GM19397 (cell line): ENCODE results near the gene MEIS1.

Experiments
- ATAC-seq: cut with Tn5 transposase; IDR thresholded peaks from one replicate; pipeline ENCODE4 v1.9.1; 2021; ENCODE audit warnings: mild to moderate bottlenecking, moderate library complexity; ENCODE audit not compliant: unreplicated experiment

Gene MEIS1

GRCh38 chr2:66443186-66443978, 8.5 kb downstream of the MEIS1 start:
- no peak for ATAC-seq

GRCh38 chr2:66443979-66444861, 9.3 kb downstream of the MEIS1 start:
- no peak for ATAC-seq

GRCh38 chr2:66445076-66445924, 10.4 kb downstream of the MEIS1 start:
- ATAC-seq: no peak

GRCh38 chr2:66445925-66446871, 11.3 kb downstream of the MEIS1 start:
- ATAC-seq: no peak

- no peak for ATAC-seq
Measured at GRCh38 chr2:66446941-66447340, 12.0 kb downstream of the MEIS1 start.

GRCh38 chr2:66447677-66448076, 12.8 kb downstream of the MEIS1 start:
- no peak for ATAC-seq

- no peak for ATAC-seq
Measured at GRCh38 chr2:66448136-66448991, 13.4 kb downstream of the MEIS1 start.

GRCh38 chr2:66452214-66452613, 17.3 kb downstream of the MEIS1 start:
- no peak for ATAC-seq

GRCh38 chr2:66452917-66453316, 18.0 kb downstream of the MEIS1 start:
- no peak for ATAC-seq

GRCh38 chr2:66455490-66455889, 20.6 kb downstream of the MEIS1 start:
- ATAC-seq: no peak

GRCh38 chr2:66456183-66457041, 21.5 kb downstream of the MEIS1 start:
- no peak for ATAC-seq

- no peak for ATAC-seq
Measured at GRCh38 chr2:66457545-66457944, 22.6 kb downstream of the MEIS1 start.

GRCh38 chr2:66460031-66460430, 25.1 kb downstream of the MEIS1 start:
- ATAC-seq: no peak

GRCh38 chr2:66461001-66461663, 26.2 kb downstream of the MEIS1 start:
- ATAC-seq: no peak

GRCh38 chr2:66461664-66462500, 27.0 kb downstream of the MEIS1 start:
- no peak for ATAC-seq

- no peak for ATAC-seq
Measured at GRCh38 chr2:66462501-66462825, 27.5 kb downstream of the MEIS1 start.

- no peak for ATAC-seq
Measured at GRCh38 chr2:66463206-66463755, 28.4 kb downstream of the MEIS1 start.
